HuH-7 (cell line): ENCODE data around the gene IFI16.

ENCODE experiments used
- DNase-seq: peaks from one replicate; pipeline ENCODE4 v3.0.0; 2011; ENCODE audit warnings: low spot score

Gene IFI16

GRCh38 chr1:159065106-159065505 is 55.4 kb downstream of the IFI16 start:
- no peak for DNase-seq

GRCh38 chr1:159066108-159066507 is 56.4 kb downstream of the IFI16 start:
- DNase-seq: no peak

DNA sequence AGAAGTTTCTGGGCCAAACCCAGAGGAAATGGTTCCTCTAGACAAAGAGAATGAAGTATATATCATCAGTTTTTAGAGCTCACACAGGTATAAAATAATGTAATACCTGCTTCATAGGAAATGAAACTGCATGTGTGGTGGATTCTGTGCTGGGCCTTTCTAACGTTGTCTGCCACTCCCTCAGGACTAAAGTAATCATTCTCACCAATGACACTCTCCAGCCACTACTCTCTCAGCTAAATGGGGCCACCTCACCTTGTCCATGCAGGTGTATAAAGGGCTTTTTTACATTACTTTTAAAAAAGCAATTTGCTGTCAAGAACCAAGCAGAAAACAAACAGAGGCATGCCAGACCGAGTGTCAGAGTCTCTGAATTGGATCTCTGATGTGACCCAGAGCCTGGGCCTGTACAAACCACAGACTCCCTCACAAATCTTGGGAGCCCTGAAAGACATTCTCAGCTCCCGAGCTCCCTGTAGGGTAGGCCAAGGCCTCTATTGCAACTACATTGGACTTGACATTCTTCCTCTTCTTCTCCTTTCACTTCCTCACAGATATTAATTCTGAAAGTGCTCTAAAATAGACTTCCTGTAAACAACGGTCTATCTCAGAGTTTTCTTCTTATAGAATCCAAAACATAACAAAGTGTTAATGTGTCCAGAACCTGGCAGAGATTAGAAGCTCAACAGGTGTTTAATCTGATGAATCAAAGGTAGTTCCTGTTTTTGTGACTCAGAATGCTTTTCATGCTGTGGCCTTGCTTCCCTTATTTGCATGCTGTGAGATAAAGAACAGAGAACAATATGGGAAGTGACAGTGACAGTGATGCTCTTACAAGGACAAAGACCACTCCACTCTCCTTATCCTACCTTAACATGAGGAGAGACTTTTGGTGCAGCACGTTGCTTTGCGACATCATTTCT is 58.3 kb downstream of the IFI16 start:
- no peak for DNase-seq

GRCh38 chr1:159068886-159069285 is 59.2 kb downstream of the IFI16 start:
- no peak for DNase-seq

GRCh38 chr1:159071970-159072582 is 62.4 kb downstream of the IFI16 start:
- peak; percentile 22 for DNase-seq

DNA sequence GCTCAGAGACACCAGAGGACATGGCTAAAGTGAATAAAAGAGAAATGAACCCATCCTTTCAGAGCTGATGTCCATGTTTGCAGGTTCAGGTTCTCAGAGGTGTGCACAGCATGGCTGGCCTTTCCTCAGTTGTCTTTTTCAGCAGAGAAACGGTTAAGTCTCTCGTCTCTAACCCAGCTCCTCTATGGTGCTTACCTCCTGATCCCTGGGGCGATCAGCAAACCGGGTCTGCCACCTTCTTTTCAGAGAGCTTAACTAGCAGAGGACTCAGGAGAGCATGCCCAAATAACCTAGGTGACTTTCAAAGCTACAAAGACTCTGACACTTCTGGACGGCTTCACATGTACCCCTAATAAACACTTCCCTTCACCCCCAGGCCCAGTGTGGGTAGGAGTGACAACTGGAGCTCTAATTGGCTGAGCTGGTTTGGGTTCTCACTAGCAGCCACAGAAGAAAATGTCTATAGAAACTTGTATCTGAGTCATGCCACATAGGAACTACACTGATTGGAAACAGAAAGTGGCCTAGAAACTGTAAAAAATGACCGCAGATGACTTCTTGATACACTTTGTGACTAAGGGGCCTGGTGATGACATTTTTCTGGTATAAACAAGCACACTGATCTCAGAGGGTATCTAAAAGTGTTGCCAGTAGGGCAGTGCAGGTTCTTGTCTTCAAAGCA is 66.9 kb downstream of the IFI16 start, which contains the start of gene AIM2:
Gene AIM2, minus strand, starts transcription at position 329 of the 682 bp plus-strand sequence. CDS start 3,267 bp downstream, outside the sequence.
- no peak for DNase-seq

DNA sequence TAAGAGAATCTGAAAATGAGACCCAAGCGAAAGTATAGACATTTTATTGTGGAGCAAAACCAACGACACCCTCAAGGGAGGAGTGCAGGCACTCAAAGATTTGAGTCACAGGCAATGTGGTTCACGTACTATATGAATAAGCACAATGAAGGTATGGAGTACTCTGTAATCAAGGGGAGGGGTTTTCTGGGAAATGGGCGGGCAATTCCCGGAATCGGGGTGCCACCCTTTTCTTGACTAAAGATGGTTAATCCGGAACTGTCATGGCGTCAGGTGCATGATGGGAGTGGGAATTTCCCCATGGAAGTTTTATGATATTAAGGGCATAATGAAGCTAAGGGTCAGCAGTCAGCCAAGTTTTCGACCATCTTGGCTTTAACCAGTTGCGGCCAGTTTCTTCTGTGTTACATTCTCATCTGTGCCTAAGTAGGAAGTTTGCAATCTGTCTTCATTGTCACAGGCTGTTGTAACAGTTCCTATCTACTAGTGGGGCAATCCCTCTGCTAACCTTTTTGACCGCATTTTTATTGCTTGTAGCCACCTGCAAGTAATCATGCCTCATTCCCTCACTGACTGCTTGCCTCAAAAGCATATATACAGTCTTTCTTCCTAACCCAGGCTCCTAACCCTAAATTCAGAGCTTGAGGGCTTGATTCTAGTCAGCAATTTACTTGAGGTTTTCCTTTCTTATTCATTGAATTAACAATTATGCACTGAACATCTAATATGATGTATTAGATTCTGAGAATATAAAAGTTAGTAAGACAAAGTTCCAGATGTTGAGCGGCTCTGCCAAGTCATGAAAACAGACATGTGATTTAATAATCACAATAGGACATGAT is 67.6 kb downstream of the IFI16 start:
- no peak for DNase-seq

DNA sequence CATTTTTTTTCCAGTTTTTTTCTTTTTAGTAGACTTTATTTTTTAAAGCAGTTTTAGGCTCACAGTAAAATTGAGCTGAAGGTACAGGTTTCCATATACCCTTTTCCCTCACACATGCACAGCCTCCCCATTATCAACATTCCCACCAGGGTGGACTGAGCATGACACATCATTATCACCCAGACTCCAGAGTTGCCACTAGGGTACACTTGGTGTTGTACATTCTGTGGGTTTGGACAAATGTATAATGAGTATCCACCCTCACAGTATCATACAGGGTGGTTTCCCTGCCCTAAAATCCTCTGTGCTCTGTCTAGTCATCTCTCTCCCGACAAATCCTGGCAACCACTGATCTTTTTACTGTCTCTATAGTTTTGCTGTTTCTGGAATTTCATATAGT is 69.8 kb downstream of the IFI16 start:
- no peak for DNase-seq

DNA sequence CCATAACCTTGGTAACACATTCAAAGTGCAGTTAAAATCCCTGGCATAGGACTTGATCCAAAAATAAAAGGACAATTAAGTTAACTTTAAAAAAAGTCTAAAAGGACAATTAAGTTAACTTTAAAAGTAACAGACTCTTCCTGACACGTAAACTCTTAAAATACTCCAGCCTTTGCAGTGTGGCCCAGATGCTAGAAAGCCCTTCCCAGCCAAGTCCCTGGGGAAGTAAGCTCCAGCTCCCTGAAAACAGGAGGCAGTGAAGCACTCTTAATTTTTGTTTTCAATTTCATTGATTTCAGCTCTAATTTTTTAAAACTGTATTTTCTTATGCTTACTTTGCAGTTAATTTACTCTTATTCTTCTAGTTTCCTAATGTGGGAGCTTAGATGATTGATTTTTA is 71.9 kb downstream of the IFI16 start:
- DNase-seq: no peak

DNA sequence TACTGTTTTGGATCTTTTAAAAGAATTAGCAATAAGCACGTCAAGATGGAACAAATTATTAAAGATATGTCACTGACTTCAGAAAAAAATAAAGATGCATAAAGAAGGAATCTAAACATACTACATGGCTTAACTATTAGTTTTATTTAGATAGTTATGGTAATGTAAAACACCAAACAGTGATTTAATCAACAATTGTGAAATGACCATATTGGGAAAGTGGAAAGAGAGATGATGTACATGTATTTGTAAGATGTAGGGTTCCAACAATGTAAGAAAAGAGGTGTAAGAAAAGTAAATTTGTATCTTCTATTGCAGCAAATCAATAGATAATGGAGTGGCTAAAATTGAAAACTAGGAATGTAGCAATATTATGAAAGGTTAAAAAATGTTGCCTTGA is 73.3 kb downstream of the IFI16 start:
- DNase-seq: no peak

GRCh38 chr1:159084152-159084551 is 74.4 kb downstream of the IFI16 start:
- DNase-seq: no peak

DNA sequence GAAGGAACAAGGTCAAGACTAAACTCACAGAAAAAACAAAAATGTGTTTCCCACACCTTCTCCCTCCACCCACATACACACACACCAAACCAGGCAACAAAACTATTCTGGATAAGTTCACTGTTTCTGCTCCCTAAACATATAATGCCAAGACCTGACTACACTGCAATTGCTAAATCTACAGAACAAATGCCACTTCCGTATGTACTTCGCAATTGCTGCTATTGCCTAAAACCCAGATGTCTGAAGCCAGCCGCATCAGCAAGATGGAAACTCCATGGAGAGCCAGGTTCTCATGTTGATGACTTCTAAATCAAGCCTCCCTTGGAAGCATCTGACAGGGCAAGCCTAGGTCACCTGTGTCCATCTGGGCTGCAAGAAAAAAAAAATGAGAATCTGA is 75.2 kb downstream of the IFI16 start:
- no peak for DNase-seq

- no peak for DNase-seq
Measured at GRCh38 chr1:159088050-159088449, 78.3 kb downstream of the IFI16 start.

DNA sequence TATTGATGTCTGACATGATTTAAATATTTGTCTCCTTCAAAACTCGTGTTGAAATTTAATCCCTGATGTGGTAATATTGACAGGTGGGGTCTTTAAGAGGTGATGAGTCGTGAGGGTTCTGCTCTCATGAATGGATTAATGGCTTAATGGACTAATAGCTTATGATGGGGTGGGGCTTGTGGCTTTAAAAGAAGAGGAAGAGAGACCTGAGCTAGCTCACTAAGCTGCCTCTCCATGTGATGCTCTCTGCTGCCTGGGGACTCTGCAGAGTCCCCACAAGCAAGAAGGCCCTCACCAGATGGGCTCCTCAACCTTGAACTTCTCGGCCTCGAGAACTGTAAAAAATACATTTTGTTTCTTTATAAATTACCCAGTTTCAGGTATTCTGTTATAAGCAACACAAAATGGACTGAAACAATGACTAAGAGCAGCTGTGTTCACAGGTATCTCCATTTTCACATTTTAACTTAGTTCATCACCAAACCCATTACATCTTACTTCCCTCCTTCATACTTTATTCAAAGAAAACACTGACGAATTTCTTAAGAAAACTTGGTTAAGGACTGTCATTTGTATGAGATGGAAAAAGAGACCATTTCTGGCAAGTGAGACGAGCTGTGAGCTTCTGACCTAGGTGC is 79.0 kb downstream of the IFI16 start:
- no peak for DNase-seq

DNA sequence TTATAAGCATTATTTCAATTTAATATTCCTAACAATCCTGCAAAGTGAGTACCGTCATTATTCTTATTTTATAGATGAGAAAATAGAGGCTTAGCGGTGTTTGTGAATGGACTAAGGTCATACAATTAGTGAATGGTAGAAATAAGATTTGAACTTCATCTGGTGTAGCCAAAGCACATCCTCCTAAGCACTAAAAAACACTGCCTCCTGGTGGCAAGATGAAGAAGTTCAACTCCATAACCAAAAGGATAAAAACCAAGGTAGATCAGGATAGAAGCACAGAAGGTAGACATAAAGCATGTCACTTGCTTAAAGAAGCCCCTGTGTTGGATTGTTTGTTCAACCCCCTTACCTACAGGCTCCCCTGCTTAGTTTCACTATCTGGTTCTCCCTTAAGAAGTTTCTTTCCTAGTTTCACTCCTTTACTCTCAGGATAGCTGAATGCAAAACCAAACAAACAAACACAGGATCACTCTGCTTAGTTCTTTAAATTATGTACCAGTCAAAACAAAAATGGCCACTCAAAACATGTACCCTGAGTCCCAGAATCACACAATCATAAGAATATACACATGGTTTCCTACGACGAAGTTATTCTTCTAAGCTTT is 79.6 kb downstream of the IFI16 start:
- no peak for DNase-seq

DNA sequence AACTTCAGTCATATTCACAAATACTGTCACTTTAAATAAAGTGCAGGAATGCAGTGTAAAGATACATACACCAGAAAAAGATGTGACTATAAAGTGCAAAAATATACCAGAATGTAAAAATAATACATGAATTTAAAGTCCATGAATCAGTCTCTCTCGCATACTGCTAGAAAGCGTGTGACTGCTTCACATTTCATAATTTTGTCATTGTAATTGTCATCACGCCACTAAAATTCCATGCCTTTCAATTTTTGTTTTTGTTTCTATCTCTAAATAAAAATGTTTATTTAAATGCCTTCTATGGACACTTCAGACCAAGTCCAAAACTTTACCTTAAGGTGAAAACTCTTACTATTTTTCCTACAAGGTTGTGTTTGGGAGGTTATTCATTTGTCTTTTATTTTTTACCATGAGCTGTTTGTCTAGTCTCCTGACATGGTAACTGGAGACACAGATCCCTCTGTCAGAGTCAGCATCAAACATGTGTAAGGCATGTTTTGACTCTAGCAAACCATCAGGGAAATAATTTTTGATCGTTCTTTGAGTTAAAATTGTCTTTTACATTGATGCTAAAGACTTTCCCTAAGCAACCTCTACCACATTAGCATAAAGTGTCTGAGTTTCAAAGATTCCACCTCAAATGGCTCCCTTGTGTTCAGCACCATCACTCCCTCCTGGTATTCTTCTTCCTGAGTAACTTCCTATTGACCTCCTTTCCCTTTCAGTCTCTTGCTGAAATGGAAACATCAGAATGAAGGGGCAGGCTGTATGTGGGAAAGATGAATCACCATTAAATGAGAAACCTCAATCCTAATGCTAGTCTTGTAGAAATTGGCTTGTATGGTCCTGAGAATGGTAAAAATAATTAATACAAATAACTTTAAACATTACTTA is 80.8 kb downstream of the IFI16 start:
- no peak for DNase-seq

- DNase-seq: no peak
Measured at GRCh38 chr1:159091180-159091560, 81.5 kb downstream of the IFI16 start.

DNA sequence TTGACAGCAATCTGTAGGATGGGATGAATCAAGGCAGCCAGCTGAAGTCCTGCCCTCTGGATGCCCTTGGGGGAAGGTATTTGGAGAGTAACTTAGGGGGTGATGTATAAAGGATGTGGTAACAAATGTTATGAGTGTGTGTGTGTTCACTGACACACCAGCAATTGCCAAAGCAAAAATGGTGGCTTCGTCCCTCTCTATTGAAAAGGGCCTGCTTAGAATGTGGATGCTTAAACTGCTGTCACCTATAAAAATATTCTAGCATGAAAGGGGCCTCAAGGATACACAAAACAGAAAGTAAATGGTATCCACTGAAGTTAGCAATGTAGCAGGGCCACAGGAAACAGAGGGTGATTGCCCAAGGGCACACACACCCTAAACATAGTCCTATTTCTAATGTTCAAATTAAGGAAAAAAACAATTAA is 81.9 kb downstream of the IFI16 start:
- DNase-seq: no peak

- no peak for DNase-seq
Measured at GRCh38 chr1:159092036-159092760, 82.5 kb downstream of the IFI16 start.
